Measurements from ENCODE around the gene EGFL8. TPM values are rescaled to one million over a fixed set of nuclear protein-coding genes. Genes with fewer than 3 reads are reported as not detected.

The EGFL8 gene
- total RNA-seq, 4 donors from 2014 or later: 7.3 to 66.5 (median 15.4) TPM

GRCh38 chr6:32151181-32151862 lies 13.1 kb upstream of the EGFL8 start:
- Histone ChIP-seq H3K36me3 (peaks cover 6% of the 10 kb centered on the region), H3K9me3 (no peaks in the 10 kb centered on the region), H3K4me1 (peaks cover 47% of the 10 kb centered on the region), H3K27ac (no peak overlapping the region), H3K27me3 (no peaks in the 10 kb centered on the region), H3K4me3 (peak overlapping the region; percentile 76)
- 41% methylated on average over 8 of the region's 8 CpGs for WGBS
- TF ChIP-seq POLR2A (IDR thresholded peaks at IDR 0.05) (no peak), POLR2AphosphoS5 (IDR thresholded peaks at IDR 0.05) (no peak), EP300 (IDR thresholded peaks at IDR 0.05) (no peak)
- TF ChIP-seq, protein P1, sequence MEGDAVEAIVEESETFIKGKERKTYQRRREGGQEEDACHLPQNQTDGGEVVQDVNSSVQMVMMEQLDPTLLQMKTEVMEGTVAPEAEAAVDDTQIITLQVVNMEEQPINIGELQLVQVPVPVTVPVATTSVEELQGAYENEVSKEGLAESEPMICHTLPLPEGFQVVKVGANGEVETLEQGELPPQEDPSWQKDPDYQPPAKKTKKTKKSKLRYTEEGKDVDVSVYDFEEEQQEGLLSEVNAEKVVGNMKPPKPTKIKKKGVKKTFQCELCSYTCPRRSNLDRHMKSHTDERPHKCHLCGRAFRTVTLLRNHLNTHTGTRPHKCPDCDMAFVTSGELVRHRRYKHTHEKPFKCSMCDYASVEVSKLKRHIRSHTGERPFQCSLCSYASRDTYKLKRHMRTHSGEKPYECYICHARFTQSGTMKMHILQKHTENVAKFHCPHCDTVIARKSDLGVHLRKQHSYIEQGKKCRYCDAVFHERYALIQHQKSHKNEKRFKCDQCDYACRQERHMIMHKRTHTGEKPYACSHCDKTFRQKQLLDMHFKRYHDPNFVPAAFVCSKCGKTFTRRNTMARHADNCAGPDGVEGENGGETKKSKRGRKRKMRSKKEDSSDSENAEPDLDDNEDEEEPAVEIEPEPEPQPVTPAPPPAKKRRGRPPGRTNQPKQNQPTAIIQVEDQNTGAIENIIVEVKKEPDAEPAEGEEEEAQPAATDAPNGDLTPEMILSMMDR (IDR thresholded peaks at IDR 0.05): no peak
- DNase-seq (ENCODE audit: low spot score in 2 of 2): no peak

DNA sequence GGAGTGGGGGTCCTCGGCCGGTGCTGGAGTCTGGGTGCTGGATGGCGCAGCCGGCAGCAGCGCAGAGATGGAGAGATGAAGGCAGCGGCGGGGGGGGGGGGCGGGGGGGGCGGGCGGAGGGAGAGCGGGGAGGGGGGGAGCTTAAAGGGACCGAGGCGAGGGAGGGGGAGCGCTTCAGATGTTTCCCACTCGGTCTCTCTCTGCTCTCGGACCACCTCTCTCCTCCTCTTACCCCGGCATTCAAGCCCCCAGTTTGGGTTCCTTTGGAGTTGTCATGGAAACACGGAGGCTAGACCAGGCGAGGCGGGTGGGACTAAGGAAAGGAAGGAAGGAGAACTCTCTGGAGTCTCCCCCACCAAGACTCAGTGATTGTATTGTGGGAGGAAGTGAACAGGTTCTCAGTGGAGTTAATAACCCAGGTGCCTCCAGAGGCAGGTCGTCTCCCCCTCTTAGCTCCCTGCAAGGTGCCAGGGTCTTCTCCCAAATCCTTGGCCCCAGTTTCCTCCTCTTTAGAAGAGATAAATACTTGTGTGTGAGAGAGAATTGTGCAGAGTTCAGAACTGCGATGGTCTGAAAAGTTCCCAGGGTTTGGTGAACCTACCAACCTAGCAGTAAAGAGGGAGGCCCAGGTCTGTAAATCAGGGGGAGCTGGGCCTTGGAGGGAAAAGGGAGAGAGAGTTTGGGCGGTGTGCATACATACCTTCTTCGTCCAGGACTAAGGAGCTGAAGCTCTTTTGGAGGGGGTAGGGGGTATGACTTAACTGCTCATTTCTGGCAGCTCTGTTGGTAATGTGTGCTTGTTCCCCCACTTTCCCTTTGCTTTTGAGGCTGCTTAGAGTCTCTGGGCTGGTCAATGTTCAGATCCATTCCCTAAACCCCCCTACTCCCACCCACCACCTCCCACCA lies 12.3 kb upstream of the EGFL8 start, which contains the start of gene PRRT1:
Gene PRRT1 (minus strand): TSS at position 77 of the 906 bp plus-strand sequence. CDS start 112 bp downstream, outside the sequence.
- 26% methylated on average over 11 of the region's 24 CpGs for WGBS
- Histone ChIP-seq H3K27ac (peak within 1 kb of the TSS; percentile 88), H3K27me3 (no peaks in the 10 kb centered on the region), H3K9me3 (no peaks in the 10 kb centered on the region), H3K4me1 (peaks cover 47% of the 10 kb centered on the region), H3K36me3 (peaks cover 12% of the 10 kb centered on the region), H3K4me3 (peak within 1 kb of the TSS; percentile 76)
- TF ChIP-seq POLR2A (IDR thresholded peaks at IDR 0.05) (no peak), EP300 (IDR thresholded peaks at IDR 0.05) (no peak), POLR2AphosphoS5 (IDR thresholded peaks at IDR 0.05) (no peak)
- TF ChIP-seq, protein P1 (IDR thresholded peaks at IDR 0.05): no peak
- DNase-seq (ENCODE audit: low spot score in 2 of 2): no peak

DNA sequence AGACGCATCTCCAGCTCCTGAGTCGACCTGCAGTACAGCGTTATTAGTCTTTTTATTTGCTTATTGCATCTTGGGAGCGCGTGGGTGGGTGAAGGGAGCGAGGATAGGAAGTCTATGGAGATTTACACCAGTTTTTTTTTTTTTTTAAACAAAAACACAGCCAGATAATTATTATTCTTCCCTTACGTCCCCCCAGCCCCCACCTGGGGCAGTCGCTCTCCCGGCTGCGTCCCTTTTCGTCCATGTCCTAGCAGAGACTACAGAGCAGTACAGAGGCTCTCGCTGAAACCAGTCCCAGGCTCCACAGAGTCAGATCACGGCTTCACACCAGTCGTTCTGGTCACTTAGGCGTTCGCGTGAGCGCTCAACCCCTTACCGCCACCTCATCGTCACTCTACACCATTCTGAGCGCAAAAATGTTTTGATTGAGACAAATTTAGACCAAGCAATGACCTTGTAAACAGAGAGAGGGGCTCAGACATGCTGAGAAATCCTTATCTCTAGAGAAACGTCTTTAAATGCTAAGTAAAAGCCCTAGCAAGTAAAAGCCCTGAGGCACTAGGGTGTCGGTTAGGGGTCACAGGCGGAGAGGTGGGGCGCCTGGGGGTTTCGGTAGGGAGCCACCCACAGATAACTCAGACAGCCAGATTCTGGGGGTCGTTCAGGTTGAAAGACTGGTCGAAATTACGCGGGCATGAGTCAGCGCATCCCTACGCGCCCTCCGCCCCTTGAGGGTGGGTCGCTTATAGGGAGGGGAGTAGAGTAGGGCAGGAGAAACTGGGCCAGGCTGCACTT lies 11.4 kb upstream of the EGFL8 start:
- peak overlapping the region; percentile 88 for H3K27ac ChIP-seq
- H3K36me3 ChIP-seq: peaks cover 21% of the 10 kb centered on the region
- H3K9me3 ChIP-seq: no peaks in the 10 kb centered on the region
- peak overlapping the region; percentile 76 for H3K4me3 ChIP-seq
- H3K4me1 ChIP-seq: peaks cover 47% of the 10 kb centered on the region
- H3K27me3 ChIP-seq: no peaks in the 10 kb centered on the region
- WGBS: 17% methylated on average over 35 of the region's 35 CpGs
- TF ChIP-seq EP300 (IDR thresholded peaks at IDR 0.05) (no peak), POLR2A (IDR thresholded peaks at IDR 0.05) (no peak), POLR2AphosphoS5 (IDR thresholded peaks at IDR 0.05) (no peak)
- TF ChIP-seq, protein P1 (IDR thresholded peaks at IDR 0.05): no peak
- peak in 1 of 2 donors; percentile 83 for DNase-seq (ENCODE audit: low spot score in 2 of 2)

DNA sequence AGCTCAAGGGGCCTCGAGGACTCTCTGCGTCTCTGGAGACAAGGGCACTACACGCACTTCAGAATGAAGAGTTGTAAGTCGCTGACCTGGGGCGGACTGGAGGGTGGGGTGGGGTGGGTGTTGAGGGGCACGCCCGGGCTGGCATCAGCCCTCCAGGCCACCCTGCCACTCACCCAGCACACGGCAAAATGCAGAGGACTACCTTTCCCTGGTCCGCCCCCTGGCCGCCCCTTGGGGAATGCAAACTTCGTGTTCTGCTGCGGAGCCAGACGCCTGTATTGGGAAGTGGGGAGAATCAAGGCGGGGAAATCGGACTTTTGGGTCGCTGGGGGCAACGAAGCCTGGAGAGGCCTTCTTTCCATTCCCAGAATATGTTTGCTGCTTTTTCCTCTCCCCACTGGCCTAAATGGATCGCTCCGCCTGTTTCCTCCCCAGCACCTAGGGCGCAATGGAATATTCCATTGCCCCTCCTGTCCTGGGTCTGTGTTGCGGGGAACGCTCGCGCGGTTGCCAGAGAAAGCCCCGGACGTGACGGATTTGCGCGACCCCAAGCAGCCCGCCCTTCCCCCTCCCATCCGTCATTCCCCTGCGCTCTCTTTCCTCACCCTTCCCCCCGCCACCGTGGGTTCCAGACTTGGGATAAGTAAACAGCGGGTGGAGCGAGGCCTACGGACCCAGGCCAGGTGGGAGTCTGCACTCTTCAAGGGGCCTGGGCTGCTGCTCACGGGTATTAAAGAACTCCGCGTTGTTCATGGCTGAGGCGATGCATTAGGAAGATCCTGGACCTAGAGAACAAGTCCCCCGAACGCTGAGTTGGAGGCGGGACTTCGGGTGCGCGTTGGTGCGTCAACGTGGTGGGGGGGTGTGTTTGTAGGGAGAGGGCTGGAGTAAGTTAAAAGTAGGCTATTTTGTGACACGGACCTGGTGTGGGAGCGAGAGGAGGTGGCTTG lies 10.6 kb upstream of the EGFL8 start, which contains the start of gene PPT2:
Gene PPT2 (plus strand): TSS at position 578 of the 950 bp plus-strand sequence. CDS start 454 bp downstream, outside the sequence.
- WGBS: under 1% methylated on average over 32 of the region's 52 CpGs
- H3K27ac ChIP-seq: peak within 1 kb of the TSS; percentile 88
- TF ChIP-seq POLR2A (IDR thresholded peaks at IDR 0.05) (peak in 1 of 2 donors; percentile 24), POLR2AphosphoS5 (IDR thresholded peaks at IDR 0.05) (peak in 1 of 3 donors; percentile 74), EP300 (IDR thresholded peaks at IDR 0.05) (no peak)
- TF ChIP-seq, protein P1 (IDR thresholded peaks at IDR 0.05): no peak
- H3K36me3 ChIP-seq: peaks cover 29% of the 10 kb centered on the region
- peaks cover 46% of the 10 kb centered on the region for H3K4me1 ChIP-seq
- H3K27me3 ChIP-seq: no peaks in the 10 kb centered on the region
- H3K4me3 ChIP-seq: peak within 1 kb of the TSS; percentile 76
- peak; percentile 95 to 96 for DNase-seq (ENCODE audit: low spot score in 2 of 2)
- no peaks in the 10 kb centered on the region for H3K9me3 ChIP-seq

Measured in suprapubic skin (tissue), 4 donors.